Muscle layer of duodenum (tissue), 2 donors: ENCODE measurements around the gene ZFP57.
A peak's percentile ranks its signal among the peaks of the same experiment; 100 is the strongest.

Source experiments
- H3K27ac ChIP-seq: one replicate; pipeline ENCODE4 v1.7.0; 2013; ENCODE audit warnings: mild to moderate bottlenecking, low read length
- H3K27me3 ChIP-seq: one replicate; pipeline ENCODE4 v1.7.0; 2013; ENCODE audit warnings: low read depth, mild to moderate bottlenecking, control low read depth, low read length
- H3K36me3 ChIP-seq, 2 donors: one replicate each; pipeline ENCODE4 v1.7.0; 2013; ENCODE audit warnings: low read length in 2 of 2, control low read depth in 1 of 2, mild to moderate bottlenecking in 1 of 2; ENCODE audit not compliant: insufficient read depth in 2 of 2, control insufficient read depth in 1 of 2
- H3K4me1 ChIP-seq, 2 donors: one replicate each; pipeline ENCODE4 v1.7.0; 2013; ENCODE audit warnings: low read length in 2 of 2, mild to moderate bottlenecking in 2 of 2, control low read depth in 1 of 2, moderate library complexity in 1 of 2; ENCODE audit not compliant: insufficient read depth in 2 of 2, control insufficient read depth in 1 of 2
- H3K4me3 ChIP-seq, 2 donors: one replicate each; pipeline ENCODE4 v1.7.0; 2013; ENCODE audit warnings: low read length in 2 of 2, low read depth in 1 of 2, mild to moderate bottlenecking in 1 of 2
- H3K9me3 ChIP-seq, 2 donors: one replicate each; pipeline ENCODE4 v1.7.0; 2013; ENCODE audit warnings: low read length in 2 of 2, control low read depth in 1 of 2, mild to moderate bottlenecking in 1 of 2; ENCODE audit not compliant: control insufficient read depth in 1 of 2
- donor health status: healthy.

The ZFP57 gene

DNA sequence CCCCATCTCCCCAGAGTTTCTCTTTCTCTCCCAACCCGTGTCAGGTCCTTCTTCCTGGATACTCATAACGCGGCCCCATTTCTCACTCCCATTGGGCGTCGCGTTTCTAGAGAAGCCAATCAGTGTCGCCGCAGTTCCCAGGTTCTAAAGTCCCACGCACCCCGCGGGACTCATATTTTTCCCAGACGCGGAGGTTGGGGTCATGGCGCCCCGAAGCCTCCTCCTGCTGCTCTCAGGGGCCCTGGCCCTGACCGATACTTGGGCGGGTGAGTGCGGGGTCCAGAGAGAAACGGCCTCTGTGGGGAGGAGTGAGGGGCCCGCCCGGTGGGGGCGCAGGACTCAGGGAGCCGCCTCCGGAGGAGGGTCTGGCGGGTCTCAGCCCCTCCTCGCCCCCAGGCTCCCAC, 42.3 kb upstream of the ZFP57 start, which contains the start of gene HLA-F:
Gene HLA-F (plus strand): TSS at position 173 of the 404 bp plus-strand sequence. CDS start 30 bp downstream, at position 203.
- Histone ChIP-seq H3K4me1 (peaks cover 5 to 12% of the 10 kb centered on the region in 2 donors), H3K27ac (peak within 1 kb of the TSS; percentile 79), H3K9me3 (no peaks in the 10 kb centered on the region), H3K36me3 (peaks cover 21 to 25% of the 10 kb centered on the region in 2 donors), H3K27me3 (no peaks in the 10 kb centered on the region), H3K4me3 (peak within 1 kb of the TSS; percentile 72 to 92)

DNA sequence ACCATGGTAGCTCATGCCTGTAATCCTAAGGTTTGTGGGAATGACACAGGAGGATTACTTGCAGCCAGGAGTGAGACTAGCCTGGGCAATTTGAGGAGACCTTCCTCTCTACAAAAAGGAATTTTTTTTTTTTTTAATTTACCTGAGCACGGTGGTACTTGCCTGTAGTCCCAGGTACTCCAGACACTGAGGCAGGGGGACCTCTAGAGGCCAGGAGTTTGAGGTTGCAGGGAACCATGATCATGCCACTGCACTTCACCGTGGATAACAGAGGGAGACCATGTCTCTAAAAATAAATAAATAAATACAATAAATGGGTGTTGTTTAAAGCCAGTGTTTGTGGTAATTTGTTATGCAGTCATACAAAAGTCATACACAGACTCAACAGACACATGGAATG, 39.9 kb upstream of the ZFP57 start:
- H3K4me3 ChIP-seq, result no peak overlapping the region
- H3K9me3 ChIP-seq, result no peaks in the 10 kb centered on the region
- peaks cover 8 to 10% of the 10 kb centered on the region in 2 donors for H3K36me3 ChIP-seq
- no peaks in the 10 kb centered on the region for H3K27me3 ChIP-seq
- H3K4me1 ChIP-seq, result peaks cover 4 to 12% of the 10 kb centered on the region in 2 donors
- no peak overlapping the region for H3K27ac ChIP-seq

DNA sequence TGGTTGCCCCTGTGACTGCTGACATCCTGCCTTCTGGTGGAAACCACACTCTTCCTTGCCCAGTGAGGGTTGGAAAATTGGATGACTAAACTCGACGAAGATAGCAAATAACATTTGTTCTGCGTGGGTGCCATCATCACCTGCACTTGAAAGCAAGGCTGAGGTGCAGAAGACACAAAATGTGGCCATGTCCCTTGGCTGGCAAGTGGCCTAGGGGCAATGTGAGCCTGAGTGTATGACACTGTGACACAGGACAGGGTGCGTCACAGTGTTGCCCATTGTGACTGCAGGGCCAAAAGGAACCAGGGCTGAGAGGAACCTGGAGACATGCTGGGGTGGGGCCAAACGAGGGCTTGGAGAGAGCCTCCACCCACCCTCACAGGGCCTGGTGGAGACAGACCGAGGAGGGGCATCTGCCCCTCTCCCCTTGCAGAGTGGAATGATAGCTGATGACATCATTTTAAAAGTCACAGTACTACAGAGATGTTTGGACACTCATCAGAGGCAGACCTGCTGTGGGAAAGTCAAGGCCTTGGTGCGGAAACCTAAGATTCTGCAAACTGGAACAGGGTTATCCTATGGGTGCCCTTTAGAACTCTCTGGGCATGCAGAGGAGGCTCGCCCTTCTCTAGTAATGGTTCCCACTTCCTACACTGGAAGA, 29.5 kb upstream of the ZFP57 start:
- Histone ChIP-seq H3K4me3 (no peak overlapping the region), H3K4me1 (no peaks in the 10 kb centered on the region), H3K27me3 (no peaks in the 10 kb centered on the region), H3K36me3 (no peaks in the 10 kb centered on the region), H3K27ac (no peak overlapping the region), H3K9me3 (no peaks in the 10 kb centered on the region)

DNA sequence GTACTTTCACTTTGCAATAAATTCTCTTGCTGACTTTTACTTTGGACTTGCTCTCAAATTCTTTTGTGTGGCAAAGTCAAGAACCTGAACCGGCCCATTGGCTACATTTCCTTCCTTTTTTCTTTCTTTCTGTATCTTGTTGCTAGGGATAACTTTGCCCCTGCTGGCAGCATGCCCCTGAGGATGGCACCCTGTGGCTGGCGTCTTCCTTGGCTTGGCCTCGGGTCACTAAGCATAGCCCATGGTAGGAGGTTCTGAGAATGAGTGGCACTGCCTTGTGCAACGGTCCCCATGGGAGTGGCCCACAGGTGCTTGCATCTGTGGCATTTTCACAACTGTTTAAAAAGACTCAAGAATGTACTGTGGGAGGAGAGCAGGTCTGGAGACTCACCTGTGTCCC, 28.2 kb upstream of the ZFP57 start:
- H3K4me3 ChIP-seq, result no peak overlapping the region
- H3K36me3 ChIP-seq, result no peaks in the 10 kb centered on the region
- no peak overlapping the region for H3K27ac ChIP-seq
- no peaks in the 10 kb centered on the region for H3K9me3 ChIP-seq
- H3K4me1 ChIP-seq, result no peaks in the 10 kb centered on the region
- no peaks in the 10 kb centered on the region for H3K27me3 ChIP-seq

DNA sequence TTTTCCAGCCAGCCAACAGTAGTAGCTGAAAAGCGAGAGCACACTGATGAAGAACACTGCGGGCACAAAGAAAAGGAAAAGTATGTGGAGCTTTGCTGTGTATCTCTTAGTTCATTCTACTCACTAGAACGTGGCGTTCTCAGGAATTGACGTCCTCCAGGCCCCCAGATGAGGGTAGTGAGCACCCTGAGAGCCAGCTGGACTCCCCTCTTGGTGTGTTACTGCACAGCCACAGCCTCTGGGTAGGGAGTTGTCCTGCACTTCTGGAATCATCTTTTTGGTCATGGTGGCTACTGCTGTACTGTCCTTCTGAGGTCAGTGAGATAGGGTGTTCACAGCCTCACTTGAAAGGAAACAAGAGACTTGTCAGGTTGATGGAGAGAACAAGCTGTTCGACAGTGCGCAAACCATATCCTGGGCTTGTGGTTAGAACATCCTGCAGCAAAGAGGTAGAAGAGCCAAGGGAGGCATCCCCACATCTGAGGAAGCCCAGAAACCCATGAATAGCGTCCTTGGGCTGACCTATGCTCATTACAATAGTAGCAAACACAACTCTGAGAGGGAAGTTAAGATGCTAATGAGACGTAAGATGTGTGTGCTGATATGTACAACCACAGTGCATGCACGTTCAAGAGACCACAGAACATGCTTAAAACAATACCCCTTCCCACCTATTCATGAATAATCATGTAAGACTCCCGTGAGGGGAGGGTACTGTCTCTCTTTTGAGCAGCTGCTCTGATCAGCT, 27.7 kb upstream of the ZFP57 start:
- Histone ChIP-seq H3K9me3 (no peaks in the 10 kb centered on the region), H3K4me1 (no peaks in the 10 kb centered on the region), H3K4me3 (no peak overlapping the region), H3K27me3 (no peaks in the 10 kb centered on the region), H3K36me3 (no peaks in the 10 kb centered on the region), H3K27ac (no peak overlapping the region)

DNA sequence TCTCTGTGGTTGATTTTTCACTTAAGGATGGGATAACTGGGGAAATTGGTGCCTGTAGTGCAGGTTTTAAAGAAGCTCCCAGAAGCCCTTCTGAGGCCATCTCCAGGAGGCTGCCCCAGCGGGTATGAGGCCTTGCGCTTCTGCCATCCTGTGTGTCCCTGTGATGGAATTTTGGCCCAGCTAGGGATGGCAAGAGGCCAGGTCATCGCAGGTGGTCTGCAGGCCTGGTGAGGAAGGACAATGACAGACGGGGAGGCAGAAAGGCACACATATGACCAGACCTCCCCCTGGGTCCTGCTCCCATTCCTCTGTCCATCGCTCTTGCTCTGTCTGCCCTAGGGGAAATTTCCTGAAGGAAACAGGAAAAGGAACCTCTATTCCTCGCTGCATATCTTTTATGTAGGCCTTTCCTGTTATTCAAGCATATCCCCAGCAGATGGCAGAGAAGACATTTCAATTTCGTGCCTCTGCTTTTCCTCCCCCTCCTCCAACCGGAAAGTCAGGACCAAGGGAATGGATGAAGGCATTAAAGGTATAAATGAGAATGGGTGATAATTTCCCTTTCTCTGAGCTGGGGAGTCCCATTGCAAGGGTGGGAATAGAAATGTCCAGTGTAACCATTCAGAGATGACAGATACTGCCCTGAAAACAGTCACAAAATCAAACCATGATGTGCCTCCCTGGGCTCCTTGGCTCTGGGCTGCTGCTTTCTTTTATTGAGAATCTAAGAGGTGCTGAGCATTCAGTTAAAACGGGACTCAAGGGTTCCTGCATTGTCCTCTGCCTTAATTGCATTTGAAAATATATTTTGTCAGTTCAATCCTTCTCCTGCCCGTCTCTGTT, 24.7 kb upstream of the ZFP57 start:
- H3K9me3 ChIP-seq, result no peaks in the 10 kb centered on the region
- no peak overlapping the region for H3K27ac ChIP-seq
- H3K4me3 ChIP-seq, result no peak overlapping the region
- H3K27me3 ChIP-seq, result peaks cover 5% of the 10 kb centered on the region
- H3K4me1 ChIP-seq, result no peaks in the 10 kb centered on the region
- H3K36me3 ChIP-seq, result no peaks in the 10 kb centered on the region

DNA sequence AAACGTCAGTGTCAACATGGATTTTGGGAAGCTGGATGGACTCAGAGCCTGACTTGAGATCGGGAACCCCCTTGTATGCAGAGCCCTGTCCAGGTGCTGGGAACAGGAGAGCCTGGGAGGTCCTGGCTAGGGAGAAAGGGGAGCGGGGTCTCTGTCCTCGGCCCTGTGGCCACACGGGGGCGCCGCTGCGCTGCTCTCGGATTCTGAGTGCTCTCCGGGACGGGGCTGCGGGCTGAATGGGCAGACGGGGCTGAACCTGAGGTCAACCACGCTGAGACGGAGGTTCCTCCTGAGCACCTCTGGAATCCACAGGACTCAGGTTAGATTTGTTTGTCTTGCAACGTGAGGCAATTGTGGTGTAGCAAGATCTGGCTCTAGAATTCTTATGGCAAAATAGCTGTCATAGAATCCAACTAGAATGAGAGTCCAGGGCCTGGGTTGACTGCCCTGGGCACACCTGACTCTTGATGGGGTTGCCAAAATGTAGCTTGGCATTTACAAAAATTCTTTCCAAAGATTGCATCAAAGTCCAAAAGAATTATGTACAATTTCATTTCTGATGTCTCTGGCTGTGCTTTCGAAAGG, 21.7 kb upstream of the ZFP57 start:
- no peak overlapping the region for H3K4me3 ChIP-seq
- H3K27ac ChIP-seq, result no peak overlapping the region
- H3K4me1 ChIP-seq, result no peaks in the 10 kb centered on the region
- H3K9me3 ChIP-seq, result no peaks in the 10 kb centered on the region
- no peaks in the 10 kb centered on the region for H3K36me3 ChIP-seq
- peaks cover 5% of the 10 kb centered on the region for H3K27me3 ChIP-seq

DNA sequence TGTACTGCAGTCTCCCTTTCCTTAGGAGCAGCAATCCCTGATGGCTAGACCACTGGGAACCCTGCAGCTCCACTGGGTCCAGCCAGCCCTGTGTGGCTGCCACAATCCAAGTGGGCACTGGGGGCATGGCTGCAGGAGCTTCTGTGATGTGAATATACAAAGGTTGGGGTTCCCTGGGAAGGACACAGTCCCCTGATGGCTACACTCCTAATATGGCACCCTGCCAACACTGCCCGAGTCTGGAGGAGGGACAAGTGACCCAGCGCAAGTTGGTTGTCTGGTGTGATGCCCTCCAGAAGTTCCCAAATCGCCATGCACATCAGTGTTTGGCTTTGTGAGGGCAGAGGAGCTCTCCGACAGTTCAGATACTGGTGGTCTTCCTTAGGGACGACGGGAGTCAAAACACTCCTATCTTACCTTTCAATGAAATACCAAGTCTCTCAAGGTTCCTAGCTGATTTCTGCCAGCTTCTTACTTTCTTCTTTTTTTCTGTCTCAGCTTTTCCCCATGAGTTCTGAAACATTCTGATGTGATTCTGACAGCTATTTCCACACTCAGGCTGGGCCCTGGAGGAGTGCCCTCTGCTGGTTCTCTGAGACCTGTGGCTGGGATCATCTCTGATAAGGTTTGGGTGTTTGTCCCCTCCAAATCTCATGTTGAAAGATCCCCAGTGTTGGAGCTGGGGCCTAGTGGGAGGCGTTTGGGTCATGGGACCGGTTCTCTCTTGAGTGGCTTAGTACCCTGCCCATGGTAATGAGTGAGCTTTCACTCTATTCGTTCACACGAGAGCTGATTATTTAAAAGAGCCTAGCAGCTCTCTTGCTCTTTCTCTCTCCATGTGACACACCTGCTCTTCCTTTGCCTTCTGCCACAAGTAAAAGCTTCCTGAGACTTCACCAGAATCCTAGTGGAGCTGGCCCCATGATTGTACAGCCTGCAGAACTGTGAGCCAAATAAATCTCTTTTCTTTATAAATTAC, 15.5 kb upstream of the ZFP57 start:
- H3K27ac ChIP-seq, result no peak overlapping the region
- H3K36me3 ChIP-seq, result no peaks in the 10 kb centered on the region
- peaks cover 0 to 8% of the 10 kb centered on the region in 2 donors for H3K9me3 ChIP-seq
- no peak overlapping the region for H3K4me3 ChIP-seq
- H3K4me1 ChIP-seq, result no peaks in the 10 kb centered on the region
- no peaks in the 10 kb centered on the region for H3K27me3 ChIP-seq

DNA sequence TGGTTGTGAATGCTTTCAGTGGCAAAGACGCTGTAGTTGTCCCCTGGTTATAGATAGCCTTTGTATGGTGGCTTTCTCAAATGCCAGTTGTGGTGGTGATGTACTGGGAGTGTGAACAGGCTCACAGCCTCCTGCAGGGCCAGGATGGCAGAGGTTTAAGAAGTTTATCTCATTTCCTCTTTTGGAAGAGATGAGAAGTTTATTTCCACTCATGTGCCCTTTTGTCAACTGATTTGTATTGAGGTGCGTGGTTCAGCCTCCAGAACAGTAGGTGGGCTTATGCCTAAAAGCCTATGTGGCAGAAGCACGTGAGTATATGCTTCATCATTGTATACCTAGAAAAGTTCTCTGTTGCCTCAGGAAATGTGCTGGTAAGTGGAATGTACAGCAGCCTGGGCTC, 13.7 kb upstream of the ZFP57 start:
- Histone ChIP-seq H3K4me3 (no peak overlapping the region), H3K27ac (no peak overlapping the region), H3K9me3 (peaks cover 0 to 8% of the 10 kb centered on the region in 2 donors), H3K27me3 (no peaks in the 10 kb centered on the region), H3K36me3 (no peaks in the 10 kb centered on the region), H3K4me1 (no peaks in the 10 kb centered on the region)

DNA sequence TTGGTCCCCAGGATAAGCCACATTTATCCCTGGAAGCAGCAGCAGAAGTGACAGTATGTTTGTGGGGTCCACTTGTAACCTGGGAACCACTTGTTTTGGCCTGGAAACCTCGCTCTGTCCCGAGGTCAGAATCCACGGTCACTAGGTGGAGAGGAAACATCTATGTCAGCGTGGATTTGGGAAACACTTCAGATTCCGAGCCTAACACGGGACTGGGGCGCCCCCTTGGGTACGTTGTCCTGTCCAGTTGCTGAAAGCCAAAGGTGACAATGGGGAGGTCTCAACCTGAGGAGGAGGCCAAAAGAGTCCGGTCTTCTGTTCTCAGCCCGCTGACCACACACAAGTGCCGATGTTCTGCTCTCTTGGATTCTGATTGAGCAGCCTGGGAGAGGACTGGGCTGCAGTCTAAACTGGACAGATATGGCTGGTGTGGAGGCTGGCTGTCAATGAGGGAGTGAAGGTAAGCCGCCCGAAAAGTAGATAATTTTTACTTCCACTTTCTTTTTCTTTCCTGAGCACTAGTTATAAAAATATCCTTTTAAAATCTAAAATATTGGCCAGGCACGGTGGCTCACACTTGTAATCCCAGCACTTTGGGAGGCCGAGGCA, 4.9 kb upstream of the ZFP57 start:
- Histone ChIP-seq H3K4me3 (no peak overlapping the region), H3K4me1 (no peaks in the 10 kb centered on the region), H3K36me3 (no peaks in the 10 kb centered on the region), H3K9me3 (no peaks in the 10 kb centered on the region), H3K27ac (no peak overlapping the region), H3K27me3 (no peaks in the 10 kb centered on the region)
